Endometrial microvascular endothelial cells (primary cell): ENCODE measurements around the gene ZNF140. TPM values are rescaled to one million over a fixed set of nuclear protein-coding genes. Genes with fewer than 3 reads are reported as not detected.

ENCODE experiments used
- in situ Hi-C: cut with HindIII; loops from 2 replicates; pipeline ENCODE4 v1.10.0; 2017; ENCODE audit warnings: low sequenced_read_pairs, low pct_unique_long_range_greater_than_20kb; ENCODE audit errors: inconsistent ontology term
- total RNA-seq: library from RNA; depleted of rRNA; stranded (reverse); fragments of >200 nt; gene quantifications from one replicate; pipeline ENCODE4 v1.2.3, GENCODE V29; 2015; ENCODE audit errors: inconsistent ontology term

ZNF140 gene
- 15.2 TPM for total RNA-seq

- in situ Hi-C loops = no loop called here
Measured at GRCh38 chr12:133080368-133081158, at the start of gene ZNF140. Gene ZNF140, plus strand, starts transcription at chr12:133080923. Its CDS starts 398 bp downstream, at chr12:133081321.

- in situ Hi-C loops = no loop called here
Measured at GRCh38 chr12:133037207-133038005, 43.3 kb upstream of the ZNF140 start, which contains the start of gene ZNF84. Gene ZNF84, plus strand, starts transcription at chr12:133037509. Its CDS starts 3,959 bp downstream, at chr12:133041468.

GRCh38 chr12:133038118-133038709 is 42.5 kb upstream of the ZNF140 start:
- in situ Hi-C loops = no loop called here

GRCh38 chr12:133046698-133047097 is 34.0 kb upstream of the ZNF140 start:
- in situ Hi-C loops = no loop called here

- in situ Hi-C loops = loop anchor here (10.0 kb wide), 1 partner anchor 143 kb away; no protein-coding TSS in a partner anchor
Measured at GRCh38 chr12:133057446-133057845, 23.3 kb upstream of the ZNF140 start.

GRCh38 chr12:133058203-133059113 is 22.3 kb upstream of the ZNF140 start:
- in situ Hi-C loops = loop anchor here (10.0 kb wide), 1 partner anchor 144 kb away; no protein-coding TSS in a partner anchor

- in situ Hi-C loops = no loop called here
Measured at GRCh38 chr12:133061954-133062353, 18.8 kb upstream of the ZNF140 start.

- in situ Hi-C loops = no loop called here
Measured at GRCh38 chr12:133063556-133063955, 17.2 kb upstream of the ZNF140 start.

- in situ Hi-C loops = no loop called here
Measured at GRCh38 chr12:133073836-133074235, 6.9 kb upstream of the ZNF140 start.

GRCh38 chr12:133080026-133080367 is 726 bp upstream of the ZNF140 start:
- in situ Hi-C loops = no loop called here

GRCh38 chr12:133081159-133081780 is 547 bp downstream of the ZNF140 start:
- in situ Hi-C loops = no loop called here

GRCh38 chr12:133083345-133083744 is 2.6 kb downstream of the ZNF140 start:
- in situ Hi-C loops = no loop called here

- in situ Hi-C loops = no loop called here
Measured at GRCh38 chr12:133105620-133106019, 24.9 kb downstream of the ZNF140 start.

GRCh38 chr12:133106253-133106652 is 25.5 kb downstream of the ZNF140 start:
- in situ Hi-C loops = no loop called here

GRCh38 chr12:133107121-133107520 is 26.4 kb downstream of the ZNF140 start:
- in situ Hi-C loops = no loop called here

- in situ Hi-C loops = no loop called here
Measured at GRCh38 chr12:133108150-133108549, 27.4 kb downstream of the ZNF140 start.

GRCh38 chr12:133120385-133121191 is 39.9 kb downstream of the ZNF140 start:
- in situ Hi-C loops = no loop called here
